MM.1S (cell line): ENCODE measurements around the gene ULK4.

Experiments used
- CTCF ChIP-seq: fragments of 300-600 bp; sonication (generic); IDR thresholded peaks from 2 replicates; pipeline ENCODE4 v1.5.1; 2016; ENCODE audit warnings: antibody characterized with exemption, low read length, mixed read lengths
- EZH2 ChIP-seq: fragments of 300-600 bp; sonication (generic); optimal IDR thresholded peaks from 2 replicates; pipeline ENCODE3; 2017; ENCODE audit warnings: low read depth, mild to moderate bottlenecking, antibody characterized with exemption, low read length, mixed read lengths
- EZH2phosphoT487 ChIP-seq: fragments of 300-600 bp; sonication (generic); IDR thresholded peaks from 2 replicates; pipeline ENCODE4 v1.6.1; 2018; ENCODE audit warnings: antibody characterized with exemption, low read length

GRCh38 chr3:41974223-41974622 lies 12.3 kb upstream of the ULK4 start:
- TF ChIP-seq CTCF (no peak), EZH2phosphoT487 (no peak), EZH2 (no peak)
